ENCODE results near the gene STAB2.

GRCh38 chr12:103589517-103589916, 2.4 kb downstream of the STAB2 start:
- TF ChIP-seq CTCF (IDR thresholded peaks at IDR 0.05) = no peak
- no peak for TF ChIP-seq POLR2A (IDR thresholded peaks at IDR 0.05)

Data from ovary (tissue), 3 donors.